Embryonic facial prominence (tissue), 1 donor: Measurements from ENCODE around the gene IL22.
"Not testable (repeated sequence)": the region's sequence is repeated elsewhere in the genome, so short reads cannot be mapped to it uniquely, and the experiment has no call there.

Source experiments
- DNase-seq: peaks from one replicate; pipeline ENCODE4 v3.0.0-alpha.2; 2016; ENCODE audit errors: extremely low spot score

IL22 gene

GRCh38 chr12:68229956-68230355 is 23.4 kb downstream of the IL22 start:
- DNase-seq, result no peak

GRCh38 chr12:68227356-68227755 is 26.0 kb downstream of the IL22 start:
- no peak for DNase-seq

DNA sequence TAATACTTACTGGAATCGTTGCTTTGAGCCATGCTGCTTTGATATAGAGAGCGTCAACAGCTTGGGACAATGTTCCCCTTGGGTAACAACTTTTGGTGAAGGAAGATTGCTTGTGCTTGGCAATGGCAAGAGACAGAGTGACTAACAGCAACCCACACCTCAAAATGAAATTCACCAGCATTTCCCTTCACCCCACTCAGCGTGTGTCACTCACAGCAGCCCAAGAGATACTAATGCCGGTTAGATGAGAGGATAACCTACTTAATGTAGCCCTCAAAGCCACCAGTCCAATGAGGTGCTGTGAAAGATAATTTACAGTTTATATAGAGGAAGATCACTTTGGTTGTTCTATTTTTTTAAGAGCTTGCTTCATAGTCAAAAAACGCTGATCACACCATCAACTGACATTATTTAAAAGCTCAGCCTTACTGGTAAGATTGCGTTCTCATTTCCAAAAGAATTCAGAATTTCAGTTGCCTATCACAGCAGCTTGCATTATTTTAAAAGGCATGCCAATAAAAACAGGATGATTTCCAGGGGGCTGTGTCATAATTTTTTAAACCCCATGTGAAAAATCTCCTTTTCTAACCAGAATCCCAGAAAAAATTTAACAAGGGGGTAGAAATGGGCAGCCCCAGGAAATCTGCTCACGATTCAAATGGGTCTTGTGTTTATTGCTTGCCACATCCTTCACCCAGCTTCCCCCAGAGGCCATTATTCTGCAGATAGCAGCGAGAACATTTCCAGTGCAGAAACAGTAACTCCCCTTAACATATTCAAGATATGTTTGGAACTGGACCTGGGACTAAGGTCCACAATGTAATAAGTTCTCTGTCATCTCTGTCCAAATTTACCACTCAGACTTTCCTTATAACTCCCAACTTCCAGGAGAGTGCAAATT is 27.6 kb downstream of the IL22 start, which contains the start of gene IL26:
Gene IL26 (minus strand): TSS at position 235 of the 901 bp plus-strand sequence. CDS start 54 bp downstream, at position 181.
- no peak for DNase-seq

- DNase-seq, result no peak
These were observed 28.7 kb downstream of the IL22 start for GRCh38 chr12:68224613-68225285.

DNA sequence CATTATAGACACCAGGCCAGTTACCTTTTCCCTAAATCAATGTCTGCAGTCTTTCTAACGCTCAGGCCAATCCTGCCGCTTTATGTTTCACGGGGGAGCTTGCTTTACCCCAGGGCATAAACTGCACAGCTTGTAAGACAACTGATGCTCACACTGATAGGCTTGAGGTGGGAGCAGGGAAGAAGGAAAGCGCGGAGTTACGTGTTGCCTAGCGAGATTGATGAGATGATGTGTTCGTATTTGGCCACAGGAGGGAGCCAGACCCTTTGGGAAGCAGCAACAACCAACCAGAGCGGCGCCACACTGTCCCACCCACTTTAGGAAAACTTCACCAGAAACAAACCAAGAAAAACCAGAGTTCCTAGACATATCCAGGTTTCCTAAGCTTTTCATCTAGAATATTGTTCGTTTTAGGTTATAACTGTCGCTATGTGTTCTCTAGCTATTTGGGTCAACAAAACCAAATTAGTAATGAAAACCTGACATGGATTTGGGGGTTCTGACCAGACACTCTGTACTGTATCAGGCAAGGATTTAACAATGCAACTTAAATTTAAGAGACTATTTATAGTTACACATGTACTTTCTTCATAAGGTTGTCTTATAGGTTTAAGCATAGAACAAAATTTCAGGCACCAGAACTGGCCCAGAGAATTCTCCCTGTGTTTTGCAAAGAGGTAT is 30.2 kb downstream of the IL22 start:
- DNase-seq, result peak; percentile 65

DNA sequence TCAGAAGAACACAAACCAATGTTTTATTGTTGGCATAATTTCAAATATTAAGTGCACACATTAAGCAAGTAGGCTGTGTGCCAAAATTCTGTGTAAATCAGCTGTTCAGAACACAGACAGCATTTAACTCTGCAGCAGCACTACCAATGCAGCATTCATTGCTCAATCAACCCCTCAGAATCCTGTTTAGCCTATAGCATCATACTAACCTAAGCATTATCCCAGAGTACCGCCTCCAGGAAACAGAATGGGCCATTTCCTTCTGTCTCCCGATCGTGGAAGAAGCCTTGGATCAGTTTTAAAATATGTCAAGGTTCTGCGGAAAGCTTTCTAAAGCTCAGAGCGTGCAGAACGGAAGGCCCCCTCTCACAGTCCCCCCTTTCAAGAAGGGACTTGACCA is 31.1 kb downstream of the IL22 start:
- DNase-seq, result no peak

GRCh38 chr12:68221497-68221896 is 31.9 kb downstream of the IL22 start:
- no peak for DNase-seq

DNA sequence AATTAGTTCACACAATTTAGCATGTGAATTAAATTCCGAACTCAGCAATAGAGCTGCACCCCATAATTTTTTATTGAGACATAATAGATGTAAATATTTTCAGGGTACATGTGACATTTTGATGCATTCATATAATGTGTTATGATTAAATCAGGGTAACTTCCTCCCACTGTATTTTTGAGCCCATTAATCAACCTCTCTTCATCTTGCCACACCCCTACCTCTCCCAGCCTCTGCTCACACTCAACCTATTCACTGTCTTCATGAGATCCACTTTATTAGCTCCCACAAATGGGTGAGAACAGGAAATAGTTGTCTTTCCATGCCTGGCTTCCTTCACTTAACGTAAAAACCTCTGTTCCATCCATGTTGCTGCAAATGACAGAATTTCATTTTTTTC is 42.5 kb downstream of the IL22 start:
- no peak for DNase-seq

- not testable (repeated sequence) for DNase-seq
These were observed 44.2 kb downstream of the IL22 start for GRCh38 chr12:68209048-68209728.

- no peak for DNase-seq
These were observed 46.1 kb downstream of the IL22 start for GRCh38 chr12:68207276-68207675.

- no peak for DNase-seq
These were observed 47.0 kb downstream of the IL22 start for GRCh38 chr12:68206446-68206845.

- DNase-seq, result no peak
These were observed 49.9 kb downstream of the IL22 start for GRCh38 chr12:68203460-68203875.

- DNase-seq, result no peak
These were observed 52.5 kb downstream of the IL22 start for GRCh38 chr12:68200854-68201253.

- DNase-seq, result no peak
These were observed 54.3 kb downstream of the IL22 start for GRCh38 chr12:68199127-68199526.

DNA sequence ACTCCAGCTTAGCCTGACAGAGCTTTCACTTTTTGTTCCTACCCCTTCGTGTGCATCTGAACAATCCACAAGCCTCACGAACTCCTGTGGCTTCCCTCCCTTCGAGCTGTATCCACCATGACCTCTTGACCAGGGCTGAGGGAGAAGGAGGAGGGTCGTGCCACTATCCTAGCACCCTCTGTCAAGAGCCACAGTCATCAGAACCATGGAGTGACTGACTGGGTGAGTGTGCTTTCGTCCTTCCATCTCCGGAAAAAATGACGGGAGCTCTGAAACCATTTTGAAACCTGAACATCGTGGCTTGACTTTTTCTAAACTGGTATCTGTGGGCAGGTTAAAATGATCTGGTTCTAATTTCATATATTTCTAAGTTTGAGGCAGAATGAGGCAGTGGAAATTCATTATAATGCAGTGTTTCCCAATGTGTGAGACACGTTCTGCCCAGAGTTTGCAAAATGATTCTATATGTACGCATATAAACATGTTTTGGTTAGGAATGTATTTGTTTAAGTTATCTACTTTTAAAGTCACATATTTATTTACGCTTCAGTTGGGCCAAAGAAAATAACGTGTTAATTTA is 54.8 kb downstream of the IL22 start:
- DNase-seq, result no peak
